Skeletal muscle satellite cell (primary cell): ENCODE data around the gene ZNF283.

ENCODE experiments used
- H3K27me3 ChIP-seq: 2 replicates; pipeline ENCODE4 v1.7.0; 2013; ENCODE audit warnings: low read length; ENCODE audit not compliant: control insufficient read depth, insufficient read depth
- H3K36me3 ChIP-seq: 2 replicates; pipeline ENCODE4 v1.7.0; 2013; ENCODE audit warnings: mild to moderate bottlenecking, control low read depth, low read length; ENCODE audit not compliant: insufficient read depth
- H3K4me1 ChIP-seq: 2 replicates; pipeline ENCODE4 v1.7.0; 2013; ENCODE audit warnings: low read length; ENCODE audit not compliant: control insufficient read depth, insufficient read depth
- H3K4me2 ChIP-seq: 2 replicates; pipeline ENCODE4 v1.7.0; 2013; ENCODE audit warnings: mild to moderate bottlenecking, low read length
- H3K4me3 ChIP-seq: 2 replicates; pipeline ENCODE4 v1.7.0; 2013; ENCODE audit warnings: low read length
- H3K9ac ChIP-seq: 2 replicates; pipeline ENCODE4 v1.7.0; 2013; ENCODE audit warnings: mild to moderate bottlenecking, low read depth, low read length, moderate library complexity
- H3K9me3 ChIP-seq: replicated peaks from 2 replicates; pipeline ENCODE4 v1.7.0; 2013; ENCODE audit warnings: mild to moderate bottlenecking, control low read depth, low read length

The ZNF283 gene

GRCh38 chr19:43880483-43880882 is 53.4 kb downstream of the ZNF283 start:
- Histone ChIP-seq H3K4me1 (no peaks in the 10 kb centered on the region), H3K4me3 (no peak overlapping the region), H3K36me3 (peaks cover 3% of the 10 kb centered on the region), H3K9ac (no peak overlapping the region), H3K27me3 (no peaks in the 10 kb centered on the region), H3K4me2 (no peak overlapping the region), H3K9me3 (peaks cover 18% of the 10 kb centered on the region)

DNA sequence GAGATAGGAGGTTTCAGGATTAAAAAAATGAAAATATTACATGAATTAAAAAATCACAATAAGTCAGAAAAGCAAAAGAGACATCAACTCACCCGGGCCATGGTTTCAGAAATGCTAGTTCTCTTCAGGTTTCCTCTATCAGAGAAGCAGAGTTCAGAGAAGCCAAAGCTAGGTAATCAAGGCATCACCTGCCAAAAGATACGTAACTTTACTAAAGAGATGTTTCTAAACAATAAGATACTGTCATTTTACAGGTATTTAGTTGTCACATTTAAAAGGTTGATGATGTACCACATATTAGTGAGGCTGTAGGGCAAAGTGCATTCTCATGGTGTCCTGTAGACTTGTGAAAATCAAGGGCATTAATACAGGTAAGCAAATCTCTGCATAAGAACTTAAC is 56.7 kb downstream of the ZNF283 start, which contains the start of gene ZNF404:
Gene ZNF404 (minus strand): TSS at position 101 of the 400 bp plus-strand sequence.
- peaks cover 3% of the 10 kb centered on the region for H3K36me3 ChIP-seq

DNA sequence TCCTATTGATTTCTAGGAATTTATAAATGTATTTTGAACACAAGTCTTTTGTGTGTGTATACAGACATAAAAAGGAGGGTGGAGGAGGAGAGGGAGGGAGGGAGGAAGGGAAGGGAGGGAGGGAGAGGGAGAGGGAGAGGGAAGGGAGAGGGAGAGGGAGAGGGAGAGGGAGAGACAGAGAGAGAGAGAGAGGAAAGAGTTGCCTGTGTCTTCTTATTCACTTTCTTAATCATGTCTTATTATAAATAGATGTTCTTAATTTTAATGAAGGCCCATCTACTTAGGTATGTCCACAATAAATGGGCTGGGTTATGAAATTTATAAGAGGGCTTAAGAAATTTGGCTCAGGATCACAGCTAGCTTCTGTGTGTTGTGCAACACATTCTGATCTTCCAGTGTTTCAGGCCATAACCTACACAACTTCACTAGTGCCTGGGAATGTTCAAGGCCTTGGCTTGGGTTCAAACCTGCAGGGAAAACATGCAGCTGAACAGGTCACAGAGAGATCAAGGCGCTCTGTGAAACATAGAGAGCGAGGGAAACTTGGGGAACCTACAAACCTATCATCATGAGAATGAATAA is 68.7 kb downstream of the ZNF283 start:
- H3K36me3 ChIP-seq, result no peaks in the 10 kb centered on the region
- no peaks in the 10 kb centered on the region for H3K9me3 ChIP-seq
- H3K27me3 ChIP-seq, result no peaks in the 10 kb centered on the region
- H3K4me2 ChIP-seq, result no peak overlapping the region
- no peaks in the 10 kb centered on the region for H3K4me1 ChIP-seq
- no peak overlapping the region for H3K9ac ChIP-seq
- no peak overlapping the region for H3K4me3 ChIP-seq

More for the DNA sequence above, 56.7 kb downstream of the ZNF283 start, which contains the start of gene ZNF404:
- no peaks in the 10 kb centered on the region for H3K4me1 ChIP-seq
- no peaks in the 10 kb centered on the region for H3K27me3 ChIP-seq
- peaks cover 17% of the 10 kb centered on the region for H3K9me3 ChIP-seq
- no peak within 1 kb of the TSS for H3K4me2 ChIP-seq
- no peak within 1 kb of the TSS for H3K9ac ChIP-seq
- H3K4me3 ChIP-seq, result no peak within 1 kb of the TSS
